Measurements from ENCODE around the gene CACUL1.

Gene CACUL1

GRCh38 chr10:118710487-118710886 lies 44.3 kb downstream of the CACUL1 start:
- no peak overlapping the region for H3K4me3 ChIP-seq (replicated peaks; ENCODE audit: low read depth, low read length)
- TF ChIP-seq CTCF (IDR thresholded peaks at IDR 0.05; ENCODE audit: low read length, missing control alignments) = no peak
- DNase-seq (ENCODE audit: low read depth) = no peak

- TF ChIP-seq CTCF (IDR thresholded peaks at IDR 0.05; ENCODE audit: low read length, missing control alignments) = no peak
- DNase-seq (ENCODE audit: low read depth) = no peak
- H3K4me3 ChIP-seq (replicated peaks; ENCODE audit: low read depth, low read length) = no peak overlapping the region
Measured at GRCh38 chr10:118708571-118708970, 46.2 kb downstream of the CACUL1 start.

- TF ChIP-seq CTCF (IDR thresholded peaks at IDR 0.05; ENCODE audit: low read length, missing control alignments) = no peak
- no peak for DNase-seq (ENCODE audit: low read depth)
- H3K4me3 ChIP-seq (replicated peaks; ENCODE audit: low read depth, low read length) = no peak overlapping the region
Measured at GRCh38 chr10:118704711-118705110, 50.1 kb downstream of the CACUL1 start.

- H3K4me3 ChIP-seq (replicated peaks; ENCODE audit: low read depth, low read length) = no peak overlapping the region
- no peak for TF ChIP-seq CTCF (IDR thresholded peaks at IDR 0.05; ENCODE audit: low read length, missing control alignments)
- DNase-seq (ENCODE audit: low read depth) = no peak
Measured at GRCh38 chr10:118701529-118702323, 53.0 kb downstream of the CACUL1 start.

- no peak overlapping the region for H3K4me3 ChIP-seq (replicated peaks; ENCODE audit: low read depth, low read length)
- DNase-seq (ENCODE audit: low read depth) = peak; percentile 72
- no peak for TF ChIP-seq CTCF (IDR thresholded peaks at IDR 0.05; ENCODE audit: low read length, missing control alignments)
Measured at GRCh38 chr10:118698421-118698820, 56.3 kb downstream of the CACUL1 start.

GRCh38 chr10:118694848-118695247 lies 59.9 kb downstream of the CACUL1 start:
- no peak for TF ChIP-seq CTCF (IDR thresholded peaks at IDR 0.05; ENCODE audit: low read length, missing control alignments)
- peak; percentile 18 for DNase-seq (ENCODE audit: low read depth)
- H3K4me3 ChIP-seq (replicated peaks; ENCODE audit: low read depth, low read length) = no peak overlapping the region

GRCh38 chr10:118692872-118693271 lies 61.9 kb downstream of the CACUL1 start:
- H3K4me3 ChIP-seq (replicated peaks; ENCODE audit: low read depth, low read length) = no peak overlapping the region
- peak; percentile 84 for DNase-seq (ENCODE audit: low read depth)
- TF ChIP-seq CTCF (IDR thresholded peaks at IDR 0.05; ENCODE audit: low read length, missing control alignments) = no peak
